Measurements from ENCODE around the gene SNTB2.

Gene SNTB2

GRCh38 chr16:69194488-69194887, 7.5 kb downstream of the SNTB2 start:
- Histone ChIP-seq H3K4me1 (ENCODE audit: control insufficient read depth in 1 of 2, insufficient read depth in 2 of 2, low read length in 2 of 2) (peaks cover 5 to 6% of the 10 kb centered on the region in 2 donors), H3K9ac (ENCODE audit: low read depth in 1 of 2, low read length in 2 of 2) (no peak overlapping the region), H3K27ac (ENCODE audit: low read depth, low read length) (no peak overlapping the region), H3K4me3 (ENCODE audit: low read depth in 1 of 2, low read length in 2 of 2) (no peak overlapping the region), H3K9me3 (ENCODE audit: control insufficient read depth in 1 of 2, low read length in 2 of 2) (no peaks in the 10 kb centered on the region), H3K36me3 (ENCODE audit: control insufficient read depth in 1 of 2, insufficient read depth in 2 of 2, low read length in 2 of 2) (no peaks in the 10 kb centered on the region), H3K27me3 (ENCODE audit: control insufficient read depth in 1 of 2, insufficient read depth in 2 of 2, low read length in 2 of 2) (no peaks in the 10 kb centered on the region)

DNA sequence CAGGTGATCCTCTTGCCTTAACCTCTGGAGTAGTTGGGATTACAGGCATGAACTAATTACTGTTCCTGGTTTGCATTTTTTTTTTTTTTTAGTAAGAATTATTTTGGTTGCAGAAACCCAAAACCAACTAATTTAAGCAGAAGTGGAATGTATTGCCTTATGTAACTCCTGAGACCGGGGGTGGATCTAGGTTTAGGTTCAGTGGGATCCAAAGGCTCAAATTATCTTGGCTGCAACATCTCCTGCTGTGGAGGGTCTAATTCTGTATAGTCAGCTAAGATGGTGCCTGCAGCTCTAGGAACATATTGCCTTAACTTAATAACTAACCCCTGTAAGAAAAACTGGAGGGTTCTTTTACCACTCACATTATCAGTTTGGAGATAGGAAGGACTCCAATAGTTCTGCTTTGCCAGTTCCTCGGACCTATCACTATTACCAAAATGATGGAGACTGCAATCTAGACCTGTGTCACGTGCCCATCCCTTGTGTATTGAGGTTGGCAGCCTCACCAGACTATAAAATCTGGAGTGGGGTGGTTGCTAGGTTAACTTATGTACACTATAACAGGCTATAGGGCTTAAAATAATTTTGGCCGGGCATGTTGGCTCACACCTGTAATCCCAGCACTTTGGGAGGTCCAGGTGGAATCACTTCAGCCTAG, 8.5 kb downstream of the SNTB2 start:
- H3K4me1 ChIP-seq (ENCODE audit: control insufficient read depth in 1 of 2, insufficient read depth in 2 of 2, low read length in 2 of 2), result peaks cover 0 to 4% of the 10 kb centered on the region in 2 donors
- no peak overlapping the region for H3K9ac ChIP-seq (ENCODE audit: low read depth in 1 of 2, low read length in 2 of 2)
- H3K9me3 ChIP-seq (ENCODE audit: control insufficient read depth in 1 of 2, low read length in 2 of 2), result no peaks in the 10 kb centered on the region
- no peak overlapping the region for H3K27ac ChIP-seq (ENCODE audit: low read depth, low read length)
- H3K27me3 ChIP-seq (ENCODE audit: control insufficient read depth in 1 of 2, insufficient read depth in 2 of 2, low read length in 2 of 2), result no peaks in the 10 kb centered on the region
- no peak overlapping the region for H3K4me3 ChIP-seq (ENCODE audit: low read depth in 1 of 2, low read length in 2 of 2)
- H3K36me3 ChIP-seq (ENCODE audit: control insufficient read depth in 1 of 2, insufficient read depth in 2 of 2, low read length in 2 of 2), result no peaks in the 10 kb centered on the region

DNA sequence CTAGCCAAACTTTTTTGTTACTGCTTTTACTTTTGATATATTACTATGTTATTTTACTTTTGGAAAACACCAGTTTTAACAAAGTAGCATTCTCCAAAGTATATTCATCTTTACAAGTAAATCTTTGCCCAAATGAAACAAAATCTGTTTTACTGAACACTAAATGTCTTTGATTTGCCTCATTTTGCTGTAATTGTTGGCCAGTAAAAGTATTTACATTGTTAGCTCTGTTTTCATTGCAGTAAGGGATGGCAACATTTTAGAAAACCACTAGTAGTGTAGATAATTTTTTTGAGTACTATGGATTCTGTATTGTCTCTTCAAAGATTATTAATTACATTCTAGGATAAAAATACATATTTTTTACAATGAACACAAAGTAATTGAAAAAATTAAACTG, 10.6 kb downstream of the SNTB2 start:
- no peaks in the 10 kb centered on the region for H3K4me1 ChIP-seq (ENCODE audit: control insufficient read depth in 1 of 2, insufficient read depth in 2 of 2, low read length in 2 of 2)
- H3K27ac ChIP-seq (ENCODE audit: low read depth, low read length), result no peak overlapping the region

DNA sequence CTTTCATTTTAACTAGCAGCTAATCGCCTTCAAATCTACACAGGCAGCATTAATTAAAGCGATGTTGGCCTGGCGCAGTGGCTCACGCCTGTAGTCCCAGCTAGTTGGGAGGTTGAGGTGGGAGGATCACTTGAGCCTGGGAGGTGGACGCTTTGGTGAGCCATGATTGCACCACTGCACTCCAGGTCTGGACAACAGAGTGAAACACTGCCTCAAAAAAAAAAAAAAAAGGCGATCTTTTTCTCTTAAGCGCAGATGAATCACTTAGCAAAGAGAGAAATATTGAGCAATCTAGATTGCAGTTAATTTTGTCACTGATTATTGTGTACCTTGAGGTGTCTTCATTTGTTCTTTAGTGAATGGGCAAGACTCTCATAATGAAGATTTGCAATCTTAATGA, 12.4 kb downstream of the SNTB2 start:
- no peak overlapping the region for H3K27ac ChIP-seq (ENCODE audit: low read depth, low read length)
- H3K36me3 ChIP-seq (ENCODE audit: control insufficient read depth in 1 of 2, insufficient read depth in 2 of 2, low read length in 2 of 2), result no peaks in the 10 kb centered on the region

More for the DNA sequence above, 10.6 kb downstream of the SNTB2 start:
- H3K36me3 ChIP-seq (ENCODE audit: control insufficient read depth in 1 of 2, insufficient read depth in 2 of 2, low read length in 2 of 2), result no peaks in the 10 kb centered on the region
- H3K9ac ChIP-seq (ENCODE audit: low read depth in 1 of 2, low read length in 2 of 2), result no peak overlapping the region
- no peaks in the 10 kb centered on the region for H3K9me3 ChIP-seq (ENCODE audit: control insufficient read depth in 1 of 2, low read length in 2 of 2)
- H3K27me3 ChIP-seq (ENCODE audit: control insufficient read depth in 1 of 2, insufficient read depth in 2 of 2, low read length in 2 of 2), result no peaks in the 10 kb centered on the region
- no peak overlapping the region for H3K4me3 ChIP-seq (ENCODE audit: low read depth in 1 of 2, low read length in 2 of 2)

GRCh38 chr16:69201291-69201690, 14.3 kb downstream of the SNTB2 start:
- H3K27ac ChIP-seq (ENCODE audit: low read depth, low read length), result no peak overlapping the region
- peaks cover 0 to 7% of the 10 kb centered on the region in 2 donors for H3K4me1 ChIP-seq (ENCODE audit: control insufficient read depth in 1 of 2, insufficient read depth in 2 of 2, low read length in 2 of 2)
- no peaks in the 10 kb centered on the region for H3K36me3 ChIP-seq (ENCODE audit: control insufficient read depth in 1 of 2, insufficient read depth in 2 of 2, low read length in 2 of 2)
- H3K9me3 ChIP-seq (ENCODE audit: control insufficient read depth in 1 of 2, low read length in 2 of 2), result no peaks in the 10 kb centered on the region
- H3K9ac ChIP-seq (ENCODE audit: low read depth in 1 of 2, low read length in 2 of 2), result no peak overlapping the region
- no peaks in the 10 kb centered on the region for H3K27me3 ChIP-seq (ENCODE audit: control insufficient read depth in 1 of 2, insufficient read depth in 2 of 2, low read length in 2 of 2)
- no peak overlapping the region for H3K4me3 ChIP-seq (ENCODE audit: low read depth in 1 of 2, low read length in 2 of 2)

More for the DNA sequence above, 12.4 kb downstream of the SNTB2 start:
- Histone ChIP-seq H3K9ac (ENCODE audit: low read depth in 1 of 2, low read length in 2 of 2) (no peak overlapping the region), H3K27me3 (ENCODE audit: control insufficient read depth in 1 of 2, insufficient read depth in 2 of 2, low read length in 2 of 2) (no peaks in the 10 kb centered on the region), H3K4me3 (ENCODE audit: low read depth in 1 of 2, low read length in 2 of 2) (no peak overlapping the region), H3K4me1 (ENCODE audit: control insufficient read depth in 1 of 2, insufficient read depth in 2 of 2, low read length in 2 of 2) (peaks cover 0 to 2% of the 10 kb centered on the region in 2 donors), H3K9me3 (ENCODE audit: control insufficient read depth in 1 of 2, low read length in 2 of 2) (no peaks in the 10 kb centered on the region)

- Histone ChIP-seq H3K27me3 (ENCODE audit: control insufficient read depth in 1 of 2, insufficient read depth in 2 of 2, low read length in 2 of 2) (no peaks in the 10 kb centered on the region), H3K27ac (ENCODE audit: low read depth, low read length) (no peak overlapping the region), H3K9me3 (ENCODE audit: control insufficient read depth in 1 of 2, low read length in 2 of 2) (no peaks in the 10 kb centered on the region), H3K4me3 (ENCODE audit: low read depth in 1 of 2, low read length in 2 of 2) (no peak overlapping the region), H3K9ac (ENCODE audit: low read depth in 1 of 2, low read length in 2 of 2) (no peak overlapping the region), H3K36me3 (ENCODE audit: control insufficient read depth in 1 of 2, insufficient read depth in 2 of 2, low read length in 2 of 2) (no peaks in the 10 kb centered on the region), H3K4me1 (ENCODE audit: control insufficient read depth in 1 of 2, insufficient read depth in 2 of 2, low read length in 2 of 2) (peaks cover 0 to 7% of the 10 kb centered on the region in 2 donors)
Measured at GRCh38 chr16:69201787-69202186, 14.8 kb downstream of the SNTB2 start.

DNA sequence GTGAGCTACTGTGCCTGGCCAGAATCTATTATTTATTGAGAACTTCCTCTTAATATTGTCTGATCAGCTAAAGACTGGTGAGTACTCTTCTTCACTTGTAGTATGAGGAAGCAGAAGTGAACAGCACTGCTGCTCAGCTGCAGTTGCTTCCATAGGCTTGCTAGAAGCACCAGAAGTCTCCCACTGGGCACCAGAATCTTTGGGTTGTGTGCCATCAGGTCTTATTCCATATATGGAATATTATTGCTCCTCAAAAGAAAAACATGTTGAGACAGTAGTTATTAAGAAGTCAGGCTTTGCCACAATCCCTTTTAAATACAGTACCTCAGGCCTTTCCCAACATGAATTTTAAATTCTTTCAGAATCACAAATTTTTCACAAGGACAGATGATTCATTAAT, 17.2 kb downstream of the SNTB2 start:
- no peak overlapping the region for H3K27ac ChIP-seq (ENCODE audit: low read depth, low read length)
- peaks cover 0 to 7% of the 10 kb centered on the region in 2 donors for H3K4me1 ChIP-seq (ENCODE audit: control insufficient read depth in 1 of 2, insufficient read depth in 2 of 2, low read length in 2 of 2)
- no peak overlapping the region for H3K4me3 ChIP-seq (ENCODE audit: low read depth in 1 of 2, low read length in 2 of 2)
- no peaks in the 10 kb centered on the region for H3K27me3 ChIP-seq (ENCODE audit: control insufficient read depth in 1 of 2, insufficient read depth in 2 of 2, low read length in 2 of 2)
- no peaks in the 10 kb centered on the region for H3K9me3 ChIP-seq (ENCODE audit: control insufficient read depth in 1 of 2, low read length in 2 of 2)
- no peaks in the 10 kb centered on the region for H3K36me3 ChIP-seq (ENCODE audit: control insufficient read depth in 1 of 2, insufficient read depth in 2 of 2, low read length in 2 of 2)
- no peak overlapping the region for H3K9ac ChIP-seq (ENCODE audit: low read depth in 1 of 2, low read length in 2 of 2)

DNA sequence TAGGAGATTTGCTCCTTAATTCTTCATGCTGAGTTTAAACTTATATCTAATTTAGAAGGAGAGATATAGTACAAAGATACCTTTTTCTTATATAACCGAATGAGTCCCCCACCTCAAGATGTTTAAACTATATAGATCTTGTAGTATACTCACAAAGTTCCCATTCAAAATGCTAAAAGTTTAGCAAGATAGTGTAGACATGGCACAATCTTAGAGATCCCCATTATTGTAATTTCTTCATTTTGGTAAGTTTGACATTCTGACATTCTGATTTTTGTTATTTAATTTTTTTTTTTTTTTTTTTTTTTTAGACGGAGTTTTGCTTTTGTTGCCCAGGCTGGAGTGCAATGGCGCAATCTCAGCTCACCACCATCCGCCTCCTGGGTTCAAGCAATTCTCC, 22.8 kb downstream of the SNTB2 start:
- Histone ChIP-seq H3K27me3 (ENCODE audit: control insufficient read depth in 1 of 2, insufficient read depth in 2 of 2, low read length in 2 of 2) (no peaks in the 10 kb centered on the region), H3K4me1 (ENCODE audit: control insufficient read depth in 1 of 2, insufficient read depth in 2 of 2, low read length in 2 of 2) (peaks cover 0 to 2% of the 10 kb centered on the region in 2 donors), H3K4me3 (ENCODE audit: low read depth in 1 of 2, low read length in 2 of 2) (no peak overlapping the region), H3K9me3 (ENCODE audit: control insufficient read depth in 1 of 2, low read length in 2 of 2) (no peaks in the 10 kb centered on the region), H3K36me3 (ENCODE audit: control insufficient read depth in 1 of 2, insufficient read depth in 2 of 2, low read length in 2 of 2) (no peaks in the 10 kb centered on the region), H3K9ac (ENCODE audit: low read depth in 1 of 2, low read length in 2 of 2) (no peak overlapping the region), H3K27ac (ENCODE audit: low read depth, low read length) (no peak overlapping the region)

GRCh38 chr16:69217433-69217832, 30.5 kb downstream of the SNTB2 start:
- H3K27ac ChIP-seq (ENCODE audit: low read depth, low read length), result no peak overlapping the region
- no peak overlapping the region for H3K4me3 ChIP-seq (ENCODE audit: low read depth in 1 of 2, low read length in 2 of 2)
- no peaks in the 10 kb centered on the region for H3K36me3 ChIP-seq (ENCODE audit: control insufficient read depth in 1 of 2, insufficient read depth in 2 of 2, low read length in 2 of 2)
- no peaks in the 10 kb centered on the region for H3K27me3 ChIP-seq (ENCODE audit: control insufficient read depth in 1 of 2, insufficient read depth in 2 of 2, low read length in 2 of 2)
- peaks cover 5 to 6% of the 10 kb centered on the region in 2 donors for H3K4me1 ChIP-seq (ENCODE audit: control insufficient read depth in 1 of 2, insufficient read depth in 2 of 2, low read length in 2 of 2)
- H3K9ac ChIP-seq (ENCODE audit: low read depth in 1 of 2, low read length in 2 of 2), result no peak overlapping the region
- H3K9me3 ChIP-seq (ENCODE audit: control insufficient read depth in 1 of 2, low read length in 2 of 2), result no peaks in the 10 kb centered on the region

DNA sequence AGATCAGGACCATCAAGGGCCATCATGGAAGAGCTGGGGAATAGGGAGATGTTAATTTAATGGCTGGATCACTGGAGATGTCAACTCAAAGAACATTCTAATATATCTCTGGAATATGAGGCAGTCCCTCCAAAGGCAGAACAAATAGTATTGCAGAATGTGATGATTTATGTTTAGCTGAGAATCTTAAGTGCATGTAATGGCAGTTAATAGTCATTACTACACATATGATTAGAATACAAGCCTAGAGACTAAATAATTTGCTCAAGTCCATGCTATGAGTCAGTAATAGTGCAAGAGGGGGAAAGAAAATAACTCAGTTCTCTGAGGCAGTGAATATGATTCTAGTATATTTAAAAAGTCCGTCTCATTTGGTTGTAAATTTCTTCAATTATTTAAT, 32.3 kb downstream of the SNTB2 start:
- H3K4me3 ChIP-seq (ENCODE audit: low read depth in 1 of 2, low read length in 2 of 2), result no peak overlapping the region
- no peaks in the 10 kb centered on the region for H3K36me3 ChIP-seq (ENCODE audit: control insufficient read depth in 1 of 2, insufficient read depth in 2 of 2, low read length in 2 of 2)
- no peak overlapping the region for H3K9ac ChIP-seq (ENCODE audit: low read depth in 1 of 2, low read length in 2 of 2)
- no peaks in the 10 kb centered on the region for H3K9me3 ChIP-seq (ENCODE audit: control insufficient read depth in 1 of 2, low read length in 2 of 2)
- peaks cover 5 to 6% of the 10 kb centered on the region in 2 donors for H3K4me1 ChIP-seq (ENCODE audit: control insufficient read depth in 1 of 2, insufficient read depth in 2 of 2, low read length in 2 of 2)
- H3K27me3 ChIP-seq (ENCODE audit: control insufficient read depth in 1 of 2, insufficient read depth in 2 of 2, low read length in 2 of 2), result no peaks in the 10 kb centered on the region
- H3K27ac ChIP-seq (ENCODE audit: low read depth, low read length), result no peak overlapping the region

Data from duodenal mucosa (tissue), 2 donors.